ENCODE measurements around the gene RPS6KB2. TPM values are rescaled to one million over a fixed set of nuclear protein-coding genes. Genes with fewer than 3 reads are reported as not detected.
A peak's percentile ranks its signal among the peaks of the same experiment; 100 is the strongest.

The RPS6KB2 gene
- total RNA-seq, 3 donors from 2014 or later (not counting 1 experiment from before 2014, with no cell fraction given): 81.0 to 89.6 (median 84.6) TPM

DNA sequence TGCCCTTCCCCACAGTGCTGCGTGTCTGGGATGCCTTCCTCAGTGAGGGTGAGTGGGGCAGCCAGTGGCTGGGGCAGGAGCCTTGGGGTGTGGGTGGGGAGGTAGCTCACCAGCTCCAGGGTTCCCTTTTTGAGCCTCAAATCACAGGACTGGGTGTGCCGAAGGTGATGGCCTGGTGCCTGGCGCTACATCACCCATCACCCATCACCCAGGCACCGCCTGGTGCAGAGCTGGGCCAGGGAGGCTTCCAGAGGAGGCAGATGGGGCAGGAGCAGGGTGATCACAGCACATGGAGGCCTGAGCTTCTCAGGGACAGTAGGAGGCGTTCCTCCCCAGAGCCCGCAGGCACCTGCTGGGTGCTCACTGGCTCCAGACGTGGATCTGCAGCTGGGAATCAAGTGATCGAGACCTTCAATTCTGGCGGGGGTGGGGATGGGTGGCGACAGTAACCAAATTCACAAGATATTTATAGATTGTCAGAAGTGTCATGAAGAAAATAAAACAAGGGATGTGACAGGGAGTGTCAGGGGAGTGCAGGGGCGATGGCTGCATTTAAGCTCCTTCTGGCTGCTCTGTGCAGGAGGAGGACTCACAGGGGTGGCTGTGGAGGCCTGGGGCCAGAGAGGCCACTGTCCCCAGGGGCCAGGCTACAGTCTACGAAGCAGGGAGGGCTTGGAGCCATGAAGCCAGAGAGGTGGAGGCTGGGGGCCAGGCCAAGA lies 21.2 kb upstream of the RPS6KB2 start:
- Histone ChIP-seq H3K4me3 (ENCODE audit: low read length) (peak overlapping the region; percentile 9), H3K4me1 (ENCODE audit: control insufficient read depth, insufficient read depth, low read length) (peaks cover 98% of the 10 kb centered on the region), H3K9me3 (ENCODE audit: control insufficient read depth, insufficient read depth, low read length) (no peaks in the 10 kb centered on the region), H3K27me3 (ENCODE audit: control insufficient read depth, insufficient read depth, low read length) (no peaks in the 10 kb centered on the region), H3K27ac (ENCODE audit: low read length) (peak overlapping the region; percentile 63), H3K36me3 (ENCODE audit: control insufficient read depth, insufficient read depth, low read length) (peaks cover 29% of the 10 kb centered on the region)
- no peaks in the 10 kb centered on the region for H3K36me3 Mint-ChIP-seq
- intact Hi-C loops (cut with micrococcal nuclease): no loop called here
- H3K27me3 Mint-ChIP-seq (ENCODE audit: low read depth in 2 of 2): no peaks in the 10 kb centered on the region
- peak in 1 of 2 donors; percentile 68 for DNase-seq
- H3K4me3 Mint-ChIP-seq: peak overlapping the region; percentile 87
- 25% methylated on average over 11 of the region's 12 CpGs for WGBS (ENCODE audit: insufficient coverage)
- no peak for ATAC-seq
- peak overlapping the region; percentile 86 to 96 for H3K27ac Mint-ChIP-seq
- TF ChIP-seq, protein P1, sequence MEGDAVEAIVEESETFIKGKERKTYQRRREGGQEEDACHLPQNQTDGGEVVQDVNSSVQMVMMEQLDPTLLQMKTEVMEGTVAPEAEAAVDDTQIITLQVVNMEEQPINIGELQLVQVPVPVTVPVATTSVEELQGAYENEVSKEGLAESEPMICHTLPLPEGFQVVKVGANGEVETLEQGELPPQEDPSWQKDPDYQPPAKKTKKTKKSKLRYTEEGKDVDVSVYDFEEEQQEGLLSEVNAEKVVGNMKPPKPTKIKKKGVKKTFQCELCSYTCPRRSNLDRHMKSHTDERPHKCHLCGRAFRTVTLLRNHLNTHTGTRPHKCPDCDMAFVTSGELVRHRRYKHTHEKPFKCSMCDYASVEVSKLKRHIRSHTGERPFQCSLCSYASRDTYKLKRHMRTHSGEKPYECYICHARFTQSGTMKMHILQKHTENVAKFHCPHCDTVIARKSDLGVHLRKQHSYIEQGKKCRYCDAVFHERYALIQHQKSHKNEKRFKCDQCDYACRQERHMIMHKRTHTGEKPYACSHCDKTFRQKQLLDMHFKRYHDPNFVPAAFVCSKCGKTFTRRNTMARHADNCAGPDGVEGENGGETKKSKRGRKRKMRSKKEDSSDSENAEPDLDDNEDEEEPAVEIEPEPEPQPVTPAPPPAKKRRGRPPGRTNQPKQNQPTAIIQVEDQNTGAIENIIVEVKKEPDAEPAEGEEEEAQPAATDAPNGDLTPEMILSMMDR (IDR thresholded peaks at IDR 0.05): no peak
- peaks cover 55 to 87% of the 10 kb centered on the region in 2 donors for H3K4me1 Mint-ChIP-seq
- H3K9me3 Mint-ChIP-seq: no peaks in the 10 kb centered on the region

DNA sequence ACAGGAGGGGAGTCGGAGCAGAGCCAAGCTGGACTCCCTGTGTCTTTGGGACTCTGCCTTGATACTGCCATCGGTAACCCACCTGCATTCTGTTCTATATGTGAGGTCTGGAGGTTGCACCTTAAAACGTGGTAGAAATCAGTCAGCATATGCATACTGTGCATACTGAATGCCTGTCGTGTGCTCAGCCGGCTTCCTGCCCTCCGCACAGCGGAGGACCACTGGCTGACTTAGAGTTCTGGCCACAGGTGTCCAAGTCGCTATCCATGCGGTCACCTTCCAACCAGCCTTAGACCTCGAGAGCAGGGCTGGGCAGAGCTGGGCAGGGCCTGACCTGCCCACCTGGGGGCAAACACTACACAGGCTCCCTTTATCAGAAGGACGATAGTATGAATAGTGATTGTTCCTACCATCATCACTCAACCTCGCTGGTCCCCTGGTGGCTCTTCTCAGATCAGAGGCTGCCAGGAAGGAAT lies 20.6 kb upstream of the RPS6KB2 start:
- Mint-ChIP-seq H3K4me3 (peak overlapping the region; percentile 87), H3K9me3 (no peaks in the 10 kb centered on the region), H3K27me3 (ENCODE audit: low read depth in 2 of 2) (no peaks in the 10 kb centered on the region), H3K4me1 (peaks cover 61 to 93% of the 10 kb centered on the region in 2 donors), H3K27ac (peak overlapping the region; percentile 86 to 96), H3K36me3 (no peaks in the 10 kb centered on the region)
- Histone ChIP-seq H3K4me3 (ENCODE audit: low read length) (no peak overlapping the region), H3K4me1 (ENCODE audit: control insufficient read depth, insufficient read depth, low read length) (peaks cover 98% of the 10 kb centered on the region), H3K36me3 (ENCODE audit: control insufficient read depth, insufficient read depth, low read length) (peaks cover 29% of the 10 kb centered on the region), H3K9me3 (ENCODE audit: control insufficient read depth, insufficient read depth, low read length) (no peaks in the 10 kb centered on the region), H3K27me3 (ENCODE audit: control insufficient read depth, insufficient read depth, low read length) (no peaks in the 10 kb centered on the region), H3K27ac (ENCODE audit: low read length) (peak overlapping the region; percentile 63)
- WGBS (ENCODE audit: insufficient coverage): 40% methylated on average over 11 of the region's 12 CpGs
- TF ChIP-seq, protein P1 (IDR thresholded peaks at IDR 0.05): no peak
- no peak for ATAC-seq
- intact Hi-C loops (cut with micrococcal nuclease): no loop called here
- DNase-seq: no peak

DNA sequence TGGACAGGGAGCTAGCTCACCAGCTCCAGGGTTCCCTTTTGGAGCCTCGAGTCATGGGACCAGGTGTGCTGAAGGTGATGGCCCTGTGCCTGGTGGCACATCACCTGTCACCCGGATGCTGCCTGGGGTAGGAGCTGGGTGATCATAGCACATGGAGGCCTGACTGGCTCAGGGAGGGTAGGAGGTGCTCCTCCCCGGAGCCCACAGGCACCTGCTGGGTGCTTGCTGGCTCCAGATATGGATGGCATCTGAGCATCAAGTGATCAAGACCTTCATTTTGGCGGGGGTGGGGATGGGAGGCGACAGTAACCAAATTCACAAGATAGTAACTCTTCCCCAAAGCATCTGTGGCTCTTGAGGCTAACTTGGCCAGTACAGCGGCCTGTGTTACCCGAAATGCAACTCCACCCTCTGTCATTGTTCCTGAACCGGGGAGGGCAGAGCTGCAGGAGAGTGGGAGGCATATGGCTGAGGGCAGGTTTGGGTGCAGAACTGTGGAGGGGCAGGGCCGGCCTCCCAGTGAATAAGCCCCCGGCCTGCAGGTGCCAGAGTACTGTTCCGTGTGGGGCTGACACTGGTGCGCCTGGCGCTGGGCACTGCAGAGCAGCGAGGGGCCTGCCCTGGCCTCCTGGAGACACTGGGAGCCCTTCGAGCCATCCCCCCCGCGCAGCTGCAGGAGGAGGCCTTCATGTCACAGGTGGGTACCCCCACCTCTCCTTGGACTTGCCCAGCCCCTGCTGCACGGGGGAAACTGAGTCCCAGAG lies 19.7 kb upstream of the RPS6KB2 start:
- peaks cover 29% of the 10 kb centered on the region for H3K36me3 ChIP-seq (ENCODE audit: control insufficient read depth, insufficient read depth, low read length)
- peak overlapping the region; percentile 63 for H3K27ac ChIP-seq (ENCODE audit: low read length)
- H3K4me1 ChIP-seq (ENCODE audit: control insufficient read depth, insufficient read depth, low read length): peaks cover 98% of the 10 kb centered on the region
- intact Hi-C loops (cut with micrococcal nuclease): no loop called here
- Mint-ChIP-seq H3K9me3 (no peaks in the 10 kb centered on the region), H3K27me3 (ENCODE audit: low read depth in 2 of 2) (no peaks in the 10 kb centered on the region), H3K27ac (peak overlapping the region; percentile 86 to 96), H3K36me3 (no peaks in the 10 kb centered on the region), H3K4me3 (peak overlapping the region; percentile 87), H3K4me1 (peaks cover 66 to 98% of the 10 kb centered on the region in 2 donors)
- DNase-seq (peak in 1 of 2 donors; percentile 59), ATAC-seq (peak; percentile 15 to 29 (median 19))
- H3K4me3 ChIP-seq (ENCODE audit: low read length): peak overlapping the region; percentile 26
- WGBS (ENCODE audit: insufficient coverage): 5% methylated on average over 17 of the region's 18 CpGs
- H3K27me3 ChIP-seq (ENCODE audit: control insufficient read depth, insufficient read depth, low read length): no peaks in the 10 kb centered on the region
- TF ChIP-seq, protein P1 (IDR thresholded peaks at IDR 0.05): no peak
- H3K9me3 ChIP-seq (ENCODE audit: control insufficient read depth, insufficient read depth, low read length): no peaks in the 10 kb centered on the region
